GM13977 (cell line): ENCODE measurements around the gene MC3R.

ENCODE experiments used
- DNase-seq: peaks from one replicate; pipeline ENCODE4 v3.0.0; 2012; ENCODE audit warnings: low spot score
- in situ Hi-C: fragments of 300-500 bp; cut with MboI; formaldehyde crosslinking; loops from one replicate; pipeline ENCODE4 v1.12.0; 2022; ENCODE audit warnings: low sequenced_read_pairs, low pct_unique_long_range_greater_than_20kb, mixed read lengths, inconsistent platforms; ENCODE audit not compliant: unreplicated experiment
- TF ChIP-seq, protein P1 (sequence below): IDR thresholded peaks from 2 replicates; pipeline ENCODE4 v1.5.1; 2012; ENCODE audit warnings: mild to moderate bottlenecking, control low read depth; ENCODE audit not compliant: insufficient read depth; ENCODE audit errors: extremely low read depth, missing control alignments

Gene MC3R

DNA sequence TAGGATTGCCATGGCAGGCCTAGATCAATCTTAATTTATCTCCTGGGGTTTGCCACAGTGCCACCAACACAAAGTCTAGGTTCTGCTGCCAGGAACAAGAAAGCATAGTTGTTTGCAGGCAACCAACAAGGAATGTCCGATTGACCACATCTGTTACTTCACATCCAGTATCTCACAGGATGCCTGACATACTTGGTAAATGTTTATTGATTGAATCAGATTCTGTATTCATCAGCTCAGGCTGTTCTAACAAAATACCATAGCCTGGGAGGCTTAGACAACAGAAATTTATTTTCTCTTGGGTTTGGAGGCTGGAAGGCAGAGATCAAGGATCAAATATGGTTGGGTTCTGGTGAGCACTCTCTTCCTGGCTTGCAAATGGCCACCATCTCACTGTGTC lies 26.3 kb upstream of the MC3R start:
- TF ChIP-seq, protein P1, sequence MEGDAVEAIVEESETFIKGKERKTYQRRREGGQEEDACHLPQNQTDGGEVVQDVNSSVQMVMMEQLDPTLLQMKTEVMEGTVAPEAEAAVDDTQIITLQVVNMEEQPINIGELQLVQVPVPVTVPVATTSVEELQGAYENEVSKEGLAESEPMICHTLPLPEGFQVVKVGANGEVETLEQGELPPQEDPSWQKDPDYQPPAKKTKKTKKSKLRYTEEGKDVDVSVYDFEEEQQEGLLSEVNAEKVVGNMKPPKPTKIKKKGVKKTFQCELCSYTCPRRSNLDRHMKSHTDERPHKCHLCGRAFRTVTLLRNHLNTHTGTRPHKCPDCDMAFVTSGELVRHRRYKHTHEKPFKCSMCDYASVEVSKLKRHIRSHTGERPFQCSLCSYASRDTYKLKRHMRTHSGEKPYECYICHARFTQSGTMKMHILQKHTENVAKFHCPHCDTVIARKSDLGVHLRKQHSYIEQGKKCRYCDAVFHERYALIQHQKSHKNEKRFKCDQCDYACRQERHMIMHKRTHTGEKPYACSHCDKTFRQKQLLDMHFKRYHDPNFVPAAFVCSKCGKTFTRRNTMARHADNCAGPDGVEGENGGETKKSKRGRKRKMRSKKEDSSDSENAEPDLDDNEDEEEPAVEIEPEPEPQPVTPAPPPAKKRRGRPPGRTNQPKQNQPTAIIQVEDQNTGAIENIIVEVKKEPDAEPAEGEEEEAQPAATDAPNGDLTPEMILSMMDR: no peak
- no peak for DNase-seq
- in situ Hi-C loops: no loop called here

DNA sequence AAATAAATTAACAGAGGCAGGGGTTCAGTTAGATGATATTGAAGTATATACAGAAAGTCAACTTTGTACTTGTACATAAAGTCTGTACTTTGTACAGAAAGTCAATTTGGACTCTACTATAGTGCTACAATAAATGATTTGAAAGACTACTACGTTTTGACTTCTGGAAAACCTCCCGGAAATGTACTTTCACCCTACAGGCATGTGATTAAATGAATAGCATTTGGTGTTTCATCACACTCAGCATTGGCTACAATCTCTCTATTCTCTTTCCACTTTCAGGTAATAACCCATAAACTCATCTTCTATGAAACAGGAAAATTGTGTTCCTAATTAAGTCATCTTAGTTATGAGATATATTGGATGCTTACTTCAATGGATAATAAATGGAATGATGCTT lies 25.6 kb upstream of the MC3R start:
- in situ Hi-C loops: no loop called here
- DNase-seq: no peak

DNA sequence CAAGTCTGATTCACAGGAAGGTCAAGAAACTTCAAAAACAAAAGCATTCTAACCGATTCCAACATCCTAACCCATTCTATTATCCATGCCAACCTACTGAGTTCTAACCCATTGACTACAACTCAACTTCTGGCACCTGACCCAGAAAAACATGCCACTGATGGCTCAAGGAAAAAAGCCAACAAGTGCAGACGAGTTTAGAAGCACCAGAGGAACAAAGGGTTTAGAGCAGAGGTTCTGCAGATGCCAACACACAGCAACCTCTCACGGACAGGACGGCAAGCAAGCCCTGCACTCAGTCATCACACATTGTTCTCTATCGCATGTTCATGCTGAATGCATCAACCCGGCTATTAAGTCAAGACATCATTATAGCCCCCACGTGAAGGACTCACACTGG lies 25.2 kb upstream of the MC3R start:
- in situ Hi-C loops: no loop called here
- DNase-seq: no peak
- TF ChIP-seq, protein P1: no peak

More for the DNA sequence above, 25.6 kb upstream of the MC3R start:
- TF ChIP-seq, protein P1: no peak

DNA sequence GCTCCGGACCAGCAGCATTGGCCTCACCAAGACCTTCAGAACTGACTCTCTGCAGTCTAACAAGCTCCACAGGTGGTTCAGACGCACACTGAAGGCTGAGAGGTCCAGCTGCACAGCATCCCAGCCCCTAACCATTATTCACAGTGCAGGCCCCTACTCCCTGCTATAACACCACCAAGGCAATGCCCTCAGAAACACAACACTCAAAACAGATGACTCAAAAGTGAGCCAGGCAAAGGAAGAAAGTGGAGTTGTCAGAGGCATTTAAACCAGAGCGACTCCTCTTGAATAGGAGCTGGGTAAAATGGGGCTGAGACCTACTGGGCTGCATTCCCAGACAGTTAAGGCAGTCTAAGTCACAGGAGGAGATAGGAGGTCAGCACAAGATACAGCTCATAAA lies 20.5 kb upstream of the MC3R start:
- TF ChIP-seq, protein P1: no peak
- DNase-seq: no peak
- in situ Hi-C loops: no loop called here

DNA sequence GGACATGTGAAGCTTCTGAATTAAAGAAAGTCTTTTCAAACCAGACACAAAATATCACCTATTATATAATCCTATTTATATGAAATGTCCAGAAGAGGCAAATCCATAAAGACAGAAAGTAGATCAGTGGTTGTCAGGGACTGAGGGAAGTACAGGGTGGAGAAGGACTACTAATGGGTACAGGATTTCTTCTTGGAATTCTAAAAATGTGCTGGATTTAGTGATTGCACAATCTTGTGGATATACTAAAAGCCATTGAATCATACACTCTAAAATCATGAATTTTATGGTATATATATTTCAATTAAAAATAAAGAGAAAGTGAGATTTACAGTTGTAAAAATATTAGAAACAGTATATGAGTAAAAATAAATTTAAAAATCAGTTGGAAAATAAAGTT lies 18.7 kb upstream of the MC3R start:
- in situ Hi-C loops: no loop called here
- TF ChIP-seq, protein P1: no peak
- no peak for DNase-seq

DNA sequence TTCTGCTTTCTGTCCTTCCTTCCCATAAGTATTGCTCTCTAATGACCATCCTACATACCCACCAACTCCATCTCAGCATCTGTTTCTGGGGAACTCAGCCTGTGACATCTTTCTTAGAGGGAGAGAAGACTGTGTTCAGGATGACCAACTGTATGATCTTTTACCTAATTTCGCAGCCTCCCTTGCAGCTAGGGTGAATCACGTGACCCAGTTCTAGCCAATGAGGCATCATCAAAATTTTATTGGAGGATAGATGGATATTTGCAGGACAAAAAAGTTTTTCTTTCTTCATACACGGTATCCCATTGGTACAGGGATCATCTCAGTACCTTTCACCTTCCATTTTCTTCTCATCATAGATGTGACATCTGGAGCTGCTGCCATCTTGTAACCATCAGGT lies 14.4 kb upstream of the MC3R start:
- TF ChIP-seq, protein P1: no peak
- in situ Hi-C loops: no loop called here
- no peak for DNase-seq

DNA sequence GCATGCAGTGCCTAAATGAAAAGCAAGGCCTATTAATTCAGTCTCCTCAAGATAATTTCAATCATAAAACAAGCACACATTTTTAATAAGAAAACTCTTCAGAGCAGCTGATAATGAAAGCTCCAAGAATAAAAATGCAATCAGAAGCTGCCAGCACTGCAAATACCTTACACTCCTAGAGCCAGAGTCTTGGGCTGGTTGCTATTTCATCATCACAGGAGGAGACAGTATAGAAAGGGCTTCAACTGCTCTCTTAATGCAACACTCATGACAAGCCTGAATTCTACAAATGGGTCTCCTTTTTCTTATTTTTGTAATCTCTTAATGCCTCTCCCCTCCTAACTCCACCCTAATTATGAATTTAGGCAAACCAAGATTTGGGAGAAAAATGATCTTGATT lies 11.2 kb upstream of the MC3R start:
- DNase-seq: no peak
- in situ Hi-C loops: no loop called here
- TF ChIP-seq, protein P1: no peak
